Stimulated activated CD8-positive, alpha-beta memory T cell treated with anti-CD3 and anti-CD28 coated beads, Interleukin-12 subunit alpha, Interleukin-12 subunit beta, amount 100 ng/mL, for 24 hours (primary cell): ENCODE measurements around the gene ARMC9.
"Not testable (repeated sequence)": the region's sequence is repeated elsewhere in the genome, so short reads cannot be mapped to it uniquely, and the experiment has no call there.

Source experiments
- DNase-seq: peaks from one replicate; pipeline ENCODE4 v3.0.0-alpha.2; 2020; ENCODE audit errors: extremely low read depth

ARMC9 gene

GRCh38 chr2:231244382-231245248 is 46.2 kb downstream of the ARMC9 start:
- DNase-seq, result no peak

- no peak for DNase-seq
These were observed 47.0 kb downstream of the ARMC9 start for GRCh38 chr2:231245249-231246094.

GRCh38 chr2:231246171-231246842 is 47.9 kb downstream of the ARMC9 start:
- DNase-seq, result no peak

GRCh38 chr2:231250146-231250545 is 51.7 kb downstream of the ARMC9 start:
- no peak for DNase-seq

GRCh38 chr2:231250698-231251097 is 52.3 kb downstream of the ARMC9 start:
- DNase-seq, result no peak

- not testable (repeated sequence) for DNase-seq
These were observed 54.9 kb downstream of the ARMC9 start for GRCh38 chr2:231253292-231253691.

- no peak for DNase-seq
These were observed 58.1 kb downstream of the ARMC9 start for GRCh38 chr2:231256494-231256893.

GRCh38 chr2:231257763-231258162 is 59.3 kb downstream of the ARMC9 start:
- no peak for DNase-seq

GRCh38 chr2:231258701-231259100 is 60.3 kb downstream of the ARMC9 start:
- DNase-seq, result no peak

GRCh38 chr2:231259104-231259503 is 60.7 kb downstream of the ARMC9 start:
- DNase-seq, result no peak

- DNase-seq, result no peak
These were observed 62.2 kb downstream of the ARMC9 start for GRCh38 chr2:231260442-231261208.

- no peak for DNase-seq
These were observed 64.8 kb downstream of the ARMC9 start for GRCh38 chr2:231263118-231263831.

- DNase-seq, result no peak
These were observed 72.0 kb downstream of the ARMC9 start for GRCh38 chr2:231270221-231271114.

- DNase-seq, result no peak
These were observed 74.6 kb downstream of the ARMC9 start for GRCh38 chr2:231272991-231273390.

GRCh38 chr2:231276987-231277386 is 78.6 kb downstream of the ARMC9 start:
- DNase-seq, result no peak

GRCh38 chr2:231277962-231278361 is 79.5 kb downstream of the ARMC9 start:
- DNase-seq, result no peak

- no peak for DNase-seq
These were observed 80.4 kb downstream of the ARMC9 start for GRCh38 chr2:231278868-231279267.

- DNase-seq, result no peak
These were observed 82.4 kb downstream of the ARMC9 start for GRCh38 chr2:231280846-231281245.

- DNase-seq, result no peak
These were observed 85.9 kb downstream of the ARMC9 start for GRCh38 chr2:231284296-231284695.

GRCh38 chr2:231286964-231287363 is 88.5 kb downstream of the ARMC9 start:
- DNase-seq, result no peak
